Stimulated activated CD8-positive, alpha-beta memory T cell treated with anti-CD3 and anti-CD28 coated beads, Interleukin-15, amount 100 ng/mL, for 1 hour (primary cell): Measurements from ENCODE around the gene CC2D2A.
"Not testable (repeated sequence)": the region's sequence is repeated elsewhere in the genome, so short reads cannot be mapped to it uniquely, and the experiment has no call there.

Source experiments
- DNase-seq: peaks from one replicate; pipeline ENCODE4 v3.0.0-alpha.2; 2020; ENCODE audit warnings: low read depth

The CC2D2A gene

DNA sequence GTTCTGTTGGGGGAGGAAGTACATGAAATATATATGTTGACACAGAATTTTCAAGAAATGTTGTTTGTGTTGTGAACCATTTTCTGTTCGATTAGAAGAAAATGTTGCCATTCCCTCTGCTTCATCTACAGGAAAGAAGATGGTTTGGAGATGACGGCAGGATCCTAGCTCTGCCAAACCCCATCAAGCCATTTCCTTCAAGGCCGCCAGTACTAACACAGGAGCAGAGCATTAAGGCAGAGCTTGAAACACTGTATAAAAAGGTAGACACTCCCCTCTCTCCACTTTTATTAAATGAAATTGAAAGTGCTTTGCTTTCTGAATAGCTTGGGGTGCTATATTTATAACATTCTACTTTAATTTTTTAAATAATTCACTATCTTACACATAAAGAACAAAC, 46.8 kb downstream of the CC2D2A start:
- DNase-seq, result no peak

DNA sequence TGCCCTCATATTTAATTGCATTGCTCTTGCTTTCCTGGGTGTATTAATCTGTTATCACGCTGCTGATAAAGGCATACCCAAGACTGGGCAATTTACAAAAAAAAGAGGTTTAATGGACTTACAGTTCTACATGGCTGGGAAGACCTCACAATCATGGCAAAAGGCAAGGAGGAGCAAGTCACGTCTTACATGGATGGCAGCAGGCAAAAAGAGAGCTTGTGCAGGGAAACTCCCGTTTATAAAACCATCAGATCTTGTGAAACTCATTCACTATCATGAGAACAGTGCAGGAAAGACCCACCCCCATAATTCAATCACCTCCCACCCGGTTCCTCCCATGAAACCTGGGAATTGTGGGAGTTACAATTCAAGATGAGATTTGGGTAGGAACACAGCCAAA, 48.0 kb downstream of the CC2D2A start:
- DNase-seq, result not testable (repeated sequence)

DNA sequence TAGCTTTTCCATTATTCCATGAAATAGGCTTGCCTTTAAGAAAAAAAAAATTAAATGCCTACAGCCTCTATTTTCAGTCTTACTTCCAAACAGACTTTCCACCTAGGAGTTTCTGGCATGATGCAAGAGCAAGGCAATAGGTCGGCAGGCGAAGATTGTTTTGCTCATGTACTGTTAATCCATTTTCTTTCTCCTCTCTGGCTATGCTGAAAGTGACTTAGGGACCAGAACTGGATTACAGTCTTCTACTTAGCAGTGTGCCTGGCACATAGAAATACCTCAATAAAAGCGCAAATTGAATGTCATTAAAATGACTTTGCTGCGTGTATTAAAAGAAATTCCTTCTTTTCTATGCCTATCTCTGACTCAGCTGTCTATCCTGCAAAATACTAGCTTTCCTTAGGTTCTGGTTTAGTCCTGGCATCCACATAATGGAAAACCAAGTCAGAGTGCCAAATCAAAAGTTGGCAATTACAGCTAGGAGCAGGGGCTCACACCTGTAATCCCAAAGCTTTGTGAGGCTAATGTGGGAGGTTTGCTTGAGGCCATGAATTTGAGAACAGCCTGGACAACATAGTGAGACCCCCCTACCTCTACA, 51.9 kb downstream of the CC2D2A start:
- no peak for DNase-seq

DNA sequence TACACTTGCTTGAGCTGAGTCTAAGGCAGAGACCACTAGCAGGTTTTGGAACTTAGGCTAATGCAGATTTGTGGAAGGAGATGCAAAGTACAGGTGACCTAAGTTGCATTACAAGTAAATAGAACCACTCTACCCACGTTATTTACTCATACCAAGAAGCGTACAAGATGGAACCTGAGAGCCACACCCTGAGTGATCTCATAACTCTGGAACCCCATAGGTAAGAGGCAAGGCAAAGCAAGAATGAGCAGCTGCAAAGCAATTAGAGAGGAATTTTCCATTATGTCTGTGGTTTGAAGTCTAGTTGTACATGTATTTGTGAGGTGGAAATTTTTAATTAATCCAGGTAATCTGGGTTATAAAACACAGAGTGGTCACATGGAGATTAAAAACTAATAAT, 55.4 kb downstream of the CC2D2A start:
- DNase-seq, result no peak

DNA sequence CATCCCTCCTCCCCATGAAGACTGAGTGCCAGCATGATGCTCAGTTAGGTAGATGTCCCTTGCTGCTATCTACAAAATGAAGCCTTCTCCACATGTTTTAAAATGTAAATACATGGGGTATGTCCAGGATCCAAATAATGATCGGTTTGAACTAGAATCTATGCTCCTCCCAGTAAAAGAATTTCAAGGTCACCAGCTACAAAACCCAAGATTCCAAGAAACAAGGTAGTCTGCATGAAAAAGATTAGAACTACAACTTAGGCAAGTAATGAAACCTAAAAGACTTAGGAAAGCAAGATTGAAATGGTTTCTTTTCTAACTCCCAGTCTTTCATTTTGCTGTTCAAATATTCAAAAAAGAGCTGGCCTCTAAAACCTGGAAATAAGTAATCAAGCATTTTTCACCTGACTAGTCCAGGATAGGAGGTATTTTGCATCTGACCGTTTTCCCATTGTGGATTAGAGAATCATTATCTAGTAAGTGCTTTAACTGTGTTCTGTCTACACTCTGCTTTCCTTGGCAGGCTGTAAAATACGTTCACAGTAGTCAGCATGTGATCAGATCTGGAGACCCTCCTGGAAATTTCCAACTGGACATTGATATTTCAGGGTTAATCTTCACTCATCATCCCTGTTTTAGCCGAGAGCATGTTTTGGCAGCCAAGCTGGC, 57.4 kb downstream of the CC2D2A start:
- DNase-seq, result no peak

DNA sequence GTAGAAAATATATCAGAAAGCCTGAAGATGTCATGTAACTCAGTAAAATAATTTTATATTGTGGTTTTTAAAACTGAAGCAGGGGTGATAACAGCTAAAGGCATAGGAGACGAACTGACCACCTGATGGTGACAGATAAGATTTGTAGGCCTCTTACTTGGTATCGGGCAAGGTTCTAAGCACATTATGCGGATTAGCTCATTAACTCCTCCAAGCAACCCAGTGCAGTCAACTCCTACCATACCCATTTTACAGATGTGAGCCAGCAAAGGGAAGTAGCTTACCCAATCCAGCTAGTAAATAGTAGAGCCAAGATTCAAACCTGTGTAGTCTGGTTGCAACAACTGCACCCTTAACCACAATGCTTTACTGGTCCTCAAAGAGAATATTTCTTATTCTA, 62.1 kb downstream of the CC2D2A start:
- no peak for DNase-seq

DNA sequence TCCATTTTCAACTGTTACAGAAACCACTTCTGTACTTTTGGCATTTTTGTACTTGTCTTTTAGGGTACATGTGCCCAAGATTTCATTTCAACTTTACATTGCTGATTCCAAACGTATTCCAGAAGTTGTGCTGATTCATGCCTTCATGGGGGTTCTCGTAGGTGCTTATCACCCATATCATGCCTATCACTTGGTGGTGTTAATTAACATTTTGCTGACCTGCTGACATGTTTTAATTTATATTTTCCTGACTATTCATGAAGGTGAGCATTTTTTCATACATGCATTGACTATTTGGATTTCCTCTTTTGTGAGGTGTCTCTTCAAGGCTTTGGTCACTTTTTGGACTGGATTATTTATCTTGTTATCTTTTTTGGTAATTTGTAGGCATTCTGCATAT, 64.1 kb downstream of the CC2D2A start:
- no peak for DNase-seq

DNA sequence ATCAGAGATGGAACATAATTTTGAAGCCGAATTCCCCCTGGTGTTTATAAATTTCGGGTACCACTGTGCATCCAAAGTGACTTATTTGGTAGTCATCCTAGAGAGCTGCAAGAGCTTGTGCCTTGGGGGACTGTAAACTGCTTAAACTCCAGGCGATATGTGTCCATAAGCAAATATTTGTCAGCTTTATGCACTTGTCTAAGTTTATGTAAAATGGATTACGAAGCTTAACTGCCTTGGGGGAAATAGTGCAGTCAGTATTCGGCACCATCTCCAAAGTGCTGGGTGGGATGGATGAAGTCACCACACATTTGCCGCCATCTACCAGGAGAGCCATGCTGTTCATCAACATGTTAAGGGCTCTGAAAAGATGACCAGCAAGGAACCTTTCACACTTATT, 65.9 kb downstream of the CC2D2A start:
- no peak for DNase-seq

DNA sequence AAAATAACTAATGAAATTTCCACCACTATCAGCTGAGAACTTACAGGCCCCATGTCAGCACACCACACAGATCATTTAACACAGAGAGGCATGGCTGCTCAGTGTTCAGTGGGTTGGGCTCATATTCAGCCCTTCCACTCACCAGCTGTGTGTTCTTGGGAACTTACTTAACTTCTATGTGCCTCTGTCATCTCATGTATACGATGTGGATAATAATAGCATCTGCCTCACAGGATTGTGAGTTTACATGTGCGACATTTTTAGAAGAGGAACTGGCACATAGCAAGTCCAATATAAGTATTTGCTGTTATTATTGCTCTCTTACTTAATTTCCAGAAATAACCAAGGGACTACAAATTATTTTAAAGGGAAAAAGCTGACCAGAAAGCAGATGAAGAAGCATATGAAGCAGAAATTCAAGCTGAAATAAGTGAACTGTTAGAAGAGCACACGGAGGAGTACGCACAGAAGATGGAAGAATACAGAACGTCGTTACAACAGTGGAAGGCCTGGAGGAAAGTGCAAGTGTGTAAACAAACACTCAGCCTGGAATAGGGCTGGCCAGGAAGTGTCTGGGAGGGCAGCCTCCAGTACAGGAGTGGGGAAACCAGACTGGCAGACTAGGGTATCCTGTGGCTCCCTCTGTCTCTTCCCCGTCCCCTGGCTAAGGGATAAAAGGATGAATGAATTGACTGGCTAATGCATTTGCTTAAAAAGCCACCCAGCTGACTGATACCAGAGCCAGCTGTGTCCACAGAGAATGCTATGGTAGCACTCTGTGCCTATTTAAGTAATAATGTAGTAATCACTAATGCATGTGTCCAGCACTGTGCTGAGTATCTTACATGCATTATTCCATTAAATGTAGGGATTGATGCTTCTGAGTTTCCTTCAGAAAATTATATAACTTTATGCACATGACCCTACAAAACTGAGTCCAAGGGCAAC, 67.1 kb downstream of the CC2D2A start:
- no peak for DNase-seq

DNA sequence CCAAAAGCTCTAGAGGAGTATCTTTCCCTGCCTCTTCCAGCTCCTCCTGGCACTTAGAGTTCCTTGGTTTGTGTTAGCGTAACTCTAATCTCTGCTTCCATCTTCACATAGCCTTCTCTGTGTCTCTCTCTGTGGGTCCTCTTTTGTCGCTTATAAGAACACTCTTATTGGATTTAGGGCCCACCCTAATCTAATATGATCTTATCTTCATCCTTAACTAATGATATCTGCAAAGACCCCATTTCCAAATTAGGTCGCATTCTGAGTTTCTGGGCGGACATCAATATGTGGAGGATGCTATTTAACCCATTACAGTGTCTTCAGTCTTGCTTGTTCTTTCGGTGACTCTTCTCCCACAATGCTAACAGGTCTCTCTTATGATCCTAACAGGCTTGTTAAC, 72.3 kb downstream of the CC2D2A start:
- DNase-seq, result no peak

DNA sequence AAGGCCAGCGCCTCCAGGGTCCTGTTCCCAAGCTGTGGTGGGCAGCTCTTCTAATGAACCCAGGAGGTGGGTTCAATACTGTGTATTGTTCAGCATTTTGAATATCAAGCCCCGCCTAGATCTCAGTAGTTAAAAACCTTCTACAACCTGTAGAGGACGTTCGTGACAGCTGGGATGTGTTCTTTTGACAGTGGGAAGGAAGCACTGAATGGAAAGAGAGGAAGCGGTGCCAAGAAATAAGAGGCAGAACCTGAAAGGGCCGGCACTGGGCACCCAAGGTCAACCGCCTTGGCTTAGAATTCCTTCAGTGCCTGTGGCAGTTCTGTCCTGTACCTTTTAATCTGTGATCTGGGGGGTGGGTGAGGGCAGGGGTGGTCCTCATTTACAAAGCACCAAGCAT, 73.1 kb downstream of the CC2D2A start:
- no peak for DNase-seq

DNA sequence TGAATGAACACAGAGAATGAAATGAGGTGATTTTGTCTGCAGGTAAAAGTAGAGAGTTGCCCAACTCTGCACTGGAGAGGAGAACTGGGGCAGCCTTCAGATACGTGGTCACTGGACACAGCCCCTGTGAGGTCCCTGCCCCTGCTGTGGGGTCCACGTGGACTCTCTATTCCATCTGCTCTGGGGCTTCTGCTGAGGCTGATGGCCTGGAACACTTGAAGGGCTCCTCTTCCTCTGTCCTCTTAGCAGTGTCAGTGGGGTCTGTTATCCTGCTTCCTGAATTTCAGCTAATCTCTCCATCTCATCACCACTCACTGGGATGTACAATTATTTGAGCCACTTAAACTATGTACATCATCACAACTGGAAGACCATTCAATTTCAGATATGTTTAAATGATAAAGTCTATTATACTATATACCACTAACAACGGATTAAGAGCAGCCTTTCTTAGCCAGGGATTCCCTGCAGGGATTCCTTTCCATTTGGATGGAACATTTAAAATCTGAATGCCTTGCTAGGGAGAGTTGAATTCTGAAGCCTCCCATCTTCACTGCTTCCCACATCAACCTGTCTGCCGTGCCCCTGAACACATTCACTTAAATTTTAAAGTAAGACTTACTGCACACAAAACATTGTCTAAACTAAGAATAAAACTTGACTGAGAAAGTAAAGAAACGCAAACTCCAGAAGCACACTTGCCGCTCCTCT, 74.0 kb downstream of the CC2D2A start:
- DNase-seq, result no peak

DNA sequence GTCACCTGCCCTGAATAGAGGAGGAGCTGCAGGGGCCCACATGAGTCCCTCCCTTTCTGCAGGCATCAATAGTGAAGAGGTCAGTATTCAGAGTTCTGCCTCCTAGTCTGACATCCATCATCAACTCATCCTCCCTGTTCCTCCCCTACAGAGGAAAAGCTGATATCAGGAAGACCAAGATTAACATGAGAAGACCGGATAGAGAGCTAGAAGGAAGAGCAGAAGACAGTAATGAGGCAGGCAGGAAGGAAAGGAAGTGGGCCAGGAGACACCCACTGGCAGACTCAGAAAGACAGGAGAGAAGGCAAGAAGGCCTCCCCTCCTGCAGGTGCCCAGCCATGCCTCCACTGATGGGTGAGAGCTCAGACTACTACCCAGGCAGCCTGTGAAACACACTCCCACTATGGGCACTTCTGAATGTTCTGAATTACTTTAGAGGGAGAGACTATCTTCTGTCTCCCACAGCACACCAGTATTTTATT, 74.6 kb downstream of the CC2D2A start:
- no peak for DNase-seq

DNA sequence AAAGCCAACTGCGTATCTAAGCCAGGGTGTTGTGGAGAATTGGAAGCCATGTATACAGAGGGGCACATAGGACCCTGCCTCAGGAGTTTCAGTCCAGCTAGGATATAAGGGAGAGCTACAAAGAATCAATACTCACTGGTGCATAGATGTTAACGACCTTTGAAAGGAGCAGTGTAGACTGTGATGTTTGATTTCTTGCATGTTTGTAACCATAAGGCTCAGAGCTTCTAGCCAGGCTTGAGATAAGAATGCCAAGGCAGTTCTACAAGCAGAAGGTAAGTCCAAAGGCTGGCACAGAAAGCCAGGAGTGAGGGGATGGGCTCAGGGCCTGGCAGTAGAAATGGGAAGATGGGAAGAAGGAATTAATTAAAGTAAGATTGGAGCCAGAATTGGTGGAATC, 75.7 kb downstream of the CC2D2A start:
- no peak for DNase-seq

DNA sequence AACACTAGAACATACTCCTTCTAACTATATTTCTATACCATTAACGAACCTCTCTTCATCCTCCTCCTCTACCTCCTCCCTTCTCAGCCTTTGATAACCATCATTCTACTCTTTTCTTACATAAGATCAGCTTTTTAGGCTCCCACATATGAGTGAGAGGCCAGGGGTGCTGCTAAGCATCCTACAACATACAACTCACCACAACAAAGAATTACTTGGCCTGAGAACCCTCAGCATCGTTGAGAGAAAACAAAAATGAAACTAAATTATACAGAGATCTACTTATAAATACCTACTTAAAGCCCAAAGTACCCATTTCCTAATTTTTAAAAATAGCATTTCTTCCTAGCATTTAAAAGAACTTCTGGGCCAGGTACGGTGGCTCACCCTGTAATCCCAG, 77.7 kb downstream of the CC2D2A start:
- no peak for DNase-seq

DNA sequence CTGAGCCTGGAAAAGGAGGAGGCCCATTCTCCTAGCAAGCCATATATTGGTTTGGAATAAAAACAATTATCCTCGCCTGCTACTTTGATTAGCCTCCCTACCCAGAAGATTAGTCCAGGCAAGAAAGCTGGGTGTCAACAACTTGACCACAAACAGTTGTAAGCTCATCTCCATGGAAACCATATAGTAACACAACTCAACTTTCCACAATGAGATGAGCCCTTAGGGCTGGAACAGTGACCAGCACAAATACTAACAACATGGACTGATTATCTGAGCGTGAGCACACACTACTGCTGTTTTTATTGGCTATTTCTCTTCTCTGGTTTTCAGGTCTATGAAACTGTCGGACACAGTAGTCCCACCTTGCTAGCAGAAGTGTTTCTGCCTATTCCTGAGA, 80.8 kb downstream of the CC2D2A start:
- DNase-seq, result no peak

DNA sequence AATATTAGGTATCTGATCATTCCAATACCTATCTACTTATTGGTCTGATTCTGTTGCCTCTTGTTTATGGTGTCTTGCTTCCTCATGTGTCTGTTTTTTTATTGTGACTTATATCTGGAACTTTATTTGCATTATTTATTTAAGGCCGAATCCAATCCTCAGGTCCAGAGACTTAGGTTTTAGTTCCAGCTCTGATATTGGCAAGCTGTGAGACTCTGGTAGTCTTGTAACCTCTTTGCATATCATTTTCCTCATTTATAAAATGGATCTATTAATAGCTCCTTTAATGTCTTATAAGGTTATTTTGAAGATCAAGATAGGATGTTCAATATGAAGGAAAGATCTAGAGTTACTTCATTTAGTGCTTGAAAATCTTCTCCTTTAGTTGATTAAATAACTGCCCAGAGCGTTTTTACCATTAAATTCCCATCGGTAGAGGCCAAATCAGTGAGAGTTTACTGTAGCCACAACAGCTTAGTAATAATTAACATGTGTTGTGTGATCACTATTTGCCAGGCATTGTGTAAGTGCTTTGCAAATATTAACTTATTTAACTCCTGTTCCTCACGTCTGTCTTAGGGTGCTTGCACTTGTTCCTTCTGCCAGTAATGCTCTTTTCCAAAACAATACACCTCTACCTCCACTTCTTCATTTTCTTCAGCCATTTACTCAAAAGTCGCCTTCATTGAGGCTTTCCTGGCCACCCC, 82.2 kb downstream of the CC2D2A start:
- DNase-seq, result no peak

DNA sequence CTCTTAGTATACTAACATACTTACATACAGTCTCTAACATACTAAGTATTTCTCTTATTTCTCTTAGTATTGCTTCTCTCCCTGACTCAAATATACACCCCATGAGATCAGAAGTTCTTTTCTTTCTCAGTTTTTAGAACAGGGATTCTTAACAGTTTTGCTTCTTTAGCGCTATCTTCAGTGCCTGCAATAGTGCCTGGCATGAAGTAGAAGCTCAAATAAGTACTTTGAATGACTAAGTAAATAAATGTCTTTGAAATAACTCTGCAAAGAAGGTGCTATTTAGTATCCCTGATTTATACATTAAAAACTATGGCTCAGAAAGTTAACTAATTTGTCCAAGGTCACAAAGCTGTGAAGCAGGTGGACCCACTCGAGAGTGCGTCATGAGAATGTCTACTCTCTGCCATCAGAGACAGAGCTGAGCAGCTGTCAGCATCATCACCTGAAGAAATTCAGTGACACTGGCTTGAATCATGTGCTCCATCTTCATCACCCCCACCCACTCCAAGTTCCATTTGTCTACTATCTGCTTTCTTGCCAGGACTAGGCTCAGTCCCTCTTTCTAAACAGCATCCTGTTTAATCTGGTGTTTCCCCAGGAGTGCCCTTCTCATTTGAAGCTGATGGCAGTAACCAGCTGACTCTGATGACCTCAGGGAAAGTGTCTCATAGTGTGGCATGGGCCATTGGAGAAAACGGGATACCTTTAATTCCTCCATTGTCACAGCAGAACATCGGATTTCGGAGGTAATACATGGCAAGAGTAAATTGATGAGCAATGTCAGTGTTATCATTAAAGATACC, 83.1 kb downstream of the CC2D2A start:
- DNase-seq, result no peak

DNA sequence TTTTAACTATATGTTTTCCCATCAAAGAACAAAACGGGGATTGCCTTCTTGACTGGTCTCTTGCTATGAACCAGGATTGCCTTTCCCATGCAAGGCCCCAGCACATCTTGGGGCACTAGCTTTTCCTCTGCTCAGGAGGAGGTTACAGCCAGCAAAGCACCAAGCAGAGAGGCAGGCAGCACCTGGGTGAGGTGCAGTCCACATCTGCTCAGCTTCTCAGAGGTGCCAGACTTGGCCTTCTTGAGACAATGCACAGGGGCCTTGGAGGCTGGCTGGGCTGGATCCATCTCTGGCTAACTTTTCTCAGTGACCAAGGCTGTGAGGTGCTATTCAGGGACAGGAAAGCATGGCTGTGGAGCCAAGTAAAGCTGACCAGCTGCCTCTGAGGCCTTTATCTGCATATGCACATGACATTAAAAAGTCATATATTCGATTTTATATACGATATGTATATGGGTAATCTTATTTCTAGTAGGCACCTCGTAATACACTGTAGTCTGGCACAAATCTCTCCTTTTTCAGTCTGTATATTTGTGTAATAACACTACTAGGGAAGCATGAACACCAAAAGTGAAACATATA, 86.9 kb downstream of the CC2D2A start:
- DNase-seq, result no peak

DNA sequence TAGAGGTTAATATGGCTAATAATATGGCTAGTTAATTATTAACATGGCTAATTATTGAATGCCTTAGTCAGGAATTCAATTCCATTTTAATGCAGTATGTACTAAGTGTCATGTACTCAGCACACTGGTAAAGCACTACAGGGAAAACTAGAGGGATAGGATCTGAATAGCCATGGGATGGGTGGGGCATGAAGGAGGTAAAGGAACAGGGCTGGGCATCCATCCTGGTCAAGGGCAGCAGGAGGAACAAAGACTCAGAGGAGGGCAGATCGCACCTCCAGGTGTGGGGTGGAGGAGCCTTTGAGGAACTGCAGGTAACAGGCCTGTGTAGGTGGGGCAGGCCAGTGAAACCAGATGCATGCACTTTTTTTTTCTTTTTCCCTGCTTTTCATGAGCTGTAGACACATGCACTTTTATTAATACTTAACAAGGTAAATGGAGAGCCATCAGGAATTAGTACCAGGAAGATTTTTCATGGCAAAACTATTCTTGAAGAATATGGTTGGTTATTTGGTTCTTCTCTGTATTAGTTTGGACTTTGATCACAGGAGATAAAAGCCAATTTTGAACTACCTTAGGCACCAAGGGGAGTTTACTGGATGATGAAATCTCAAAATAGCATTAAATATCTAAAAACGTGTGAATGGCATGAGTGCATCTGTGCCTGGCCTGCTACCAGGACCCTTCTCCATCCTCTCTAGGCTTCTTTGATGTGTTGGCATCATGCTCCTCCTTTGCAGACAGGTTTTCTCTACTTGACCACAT, 88.3 kb downstream of the CC2D2A start:
- no peak for DNase-seq
